Psoas muscle (tissue), 8 donors: ENCODE measurements around the gene MRPL24. TPM values are rescaled to one million over a fixed set of nuclear protein-coding genes. Genes with fewer than 3 reads are reported as not detected.

Source experiments
- ATAC-seq, 4 donors: fragments of 200-7000 bp; cut with Tn5 transposase; one replicate each; pipeline ENCODE4 v1.9.1; 2020; ENCODE audit warnings: moderate library complexity in 3 of 4, mild to moderate bottlenecking in 2 of 4
- DNase-seq, 2 donors: peaks; one replicate each; pipeline ENCODE4 v3.0.0-alpha.2; 2020
- H3K27ac ChIP-seq: fragments of 200-600 bp; one replicate; pipeline ENCODE4 v1.8.0; 2022
- H3K27me3 ChIP-seq, 3 donors: fragments of 200-600 bp in 1 of 3; one replicate each; pipeline versions ENCODE4 v1.6.1 to v1.8.0; 2013 to 2022; ENCODE audit warnings: low read length in 2 of 3, mild to moderate bottlenecking in 2 of 3, moderate library complexity in 1 of 3; ENCODE audit not compliant: insufficient read depth in 3 of 3
- H3K36me3 ChIP-seq, 2 donors: fragments of 200-600 bp in 1 of 2; one replicate each; pipeline versions ENCODE4 v1.6.1 to v1.8.0; 2013 to 2022; ENCODE audit warnings: low read depth in 1 of 2, mild to moderate bottlenecking in 1 of 2, moderate library complexity in 1 of 2; ENCODE audit not compliant: insufficient read depth in 1 of 2
- H3K4me1 ChIP-seq: fragments of 200-600 bp; one replicate; pipeline ENCODE4 v1.8.0; 2022
- H3K4me3 ChIP-seq: fragments of 200-600 bp; one replicate; pipeline ENCODE4 v1.8.0; 2022; ENCODE audit warnings: mild to moderate bottlenecking
- H3K9me3 ChIP-seq: fragments of 200-600 bp; one replicate; pipeline ENCODE4 v1.8.0; 2022
- CTCF ChIP-seq: fragments of 200-600 bp; IDR thresholded peaks from one replicate; pipeline ENCODE4 v1.8.0; 2022; ENCODE audit warnings: antibody characterized with exemption
- WGBS, 3 donors: extraction: QIAGEN DNeasy Blood & Tissue Kit; methylation state at CpG; one replicate each; pipeline versions ENCODE4 v1.1.6 to v1.1.7; 2013; 5-methylcytosine and 5-hydroxymethylcytosine counted together
- intact Hi-C, 2 donors: fragments of 100-400 bp; cut with DNase I; formaldehyde crosslinking; loops; one replicate each; pipeline versions ENCODE4 v1.11.0 to v1.14.2; 2022
- polyA plus RNA-seq, 3 donors: library from polyadenylated mRNA; stranded (reverse); fragments of 200-250 nt; gene quantifications; one replicate each; pipeline ENCODE4 v1.2.3, GENCODE V29; 2013
- total RNA-seq, 4 donors: library from RNA; stranded (reverse); fragmentation: NEBNext Ultra II Directional in 2 of 4; extraction: Animal tissue kit (Norgen Biotek cat#: 25700) in 2 of 4; gene quantifications; one replicate each; pipeline versions ENCODE4 v1.2.1 to v1.2.4, GENCODE V29; 2021 to 2023
- donor health status: healthy with polysubstance abuse.
- donor health status: DM: no; HTN: no; CAD: no; lungs with moderate emphysema.
- donor health status: Bipolar disorder and iron deficiency.
- donor health status: healthy.
- donor health status: DM: yes; HTN: yes; CAD: no.
- donor health status: DM: no; HTN: no; CAD: no.
- donor health status: DM: no; HTN: no; CAD: no.
- donor health status: DM: yes; HTN: yes; CAD: no.

MRPL24 gene
- total and polyA plus RNA-seq, 7 donors: 86.1 to 174 (median 137) TPM

- ATAC-seq: no peak
- no peak overlapping the region for H3K27ac ChIP-seq
- no peak for DNase-seq
- no peak overlapping the region for H3K4me3 ChIP-seq
- TF ChIP-seq CTCF: no peak
- H3K4me1 ChIP-seq: peaks cover 36% of the 10 kb centered on the region
- H3K27me3 ChIP-seq: no peaks in the 10 kb centered on the region
- H3K9me3 ChIP-seq: no peaks in the 10 kb centered on the region
- WGBS, 3 donors: 79 to 84% (median 81%) methylated on average over 12 to 14 of the region's 14 CpGs
- peaks cover 8 to 36% of the 10 kb centered on the region in 2 donors for H3K36me3 ChIP-seq
- intact Hi-C loops: no loop called here
Measured at GRCh38 chr1:156743367-156744302, 2.7 kb upstream of the MRPL24 start.

- H3K27me3 ChIP-seq: no peaks in the 10 kb centered on the region
- no peak for TF ChIP-seq CTCF
- peaks cover 30% of the 10 kb centered on the region for H3K4me1 ChIP-seq
- H3K4me3 ChIP-seq: no peak overlapping the region
- peaks cover 8 to 44% of the 10 kb centered on the region in 2 donors for H3K36me3 ChIP-seq
- DNase-seq (no peak), ATAC-seq (no peak)
- intact Hi-C loops: no loop called here
- no peaks in the 10 kb centered on the region for H3K9me3 ChIP-seq
- H3K27ac ChIP-seq: peak overlapping the region; percentile 90
- 83 to 89% (median 84%) methylated on average over 4 of the region's 4 CpGs for WGBS, 3 donors
Measured at GRCh38 chr1:156742801-156743200, 1.9 kb upstream of the MRPL24 start.

GRCh38 chr1:156742017-156742416 is 1.1 kb upstream of the MRPL24 start:
- intact Hi-C loops: no loop called here
- peaks cover 27% of the 10 kb centered on the region for H3K4me1 ChIP-seq
- peaks cover 13 to 52% of the 10 kb centered on the region in 2 donors for H3K36me3 ChIP-seq
- H3K4me3 ChIP-seq: peak overlapping the region; percentile 83
- ATAC-seq: no peak
- H3K27ac ChIP-seq: peak overlapping the region; percentile 90
- no peak for DNase-seq
- no peaks in the 10 kb centered on the region for H3K27me3 ChIP-seq
- no peaks in the 10 kb centered on the region for H3K9me3 ChIP-seq
- no peak for TF ChIP-seq CTCF
- 70 to 81% (median 79%) methylated on average over 3 of the region's 3 CpGs for WGBS, 3 donors

GRCh38 chr1:156741481-156741983 is 644 bp upstream of the MRPL24 start:
- H3K4me1 ChIP-seq: peaks cover 27% of the 10 kb centered on the region
- intact Hi-C loops: no loop called here
- H3K36me3 ChIP-seq: peaks cover 14 to 57% of the 10 kb centered on the region in 2 donors
- peak overlapping the region; percentile 83 for H3K4me3 ChIP-seq
- TF ChIP-seq CTCF: no peak
- no peaks in the 10 kb centered on the region for H3K27me3 ChIP-seq
- no peak for ATAC-seq
- peak overlapping the region; percentile 90 for H3K27ac ChIP-seq
- no peak for DNase-seq
- WGBS, 3 donors: 56 to 63% (median 58%) methylated on average over 8 of the region's 8 CpGs
- H3K9me3 ChIP-seq: no peaks in the 10 kb centered on the region
